ENCODE data around the gene TBC1D25. TPM values are rescaled to one million over a fixed set of nuclear protein-coding genes. Genes with fewer than 3 reads are reported as not detected.

The TBC1D25 gene
- total and polyA plus RNA-seq, 2 experiments from 2014 or later = 17.5 to 18.1 TPM

DNA sequence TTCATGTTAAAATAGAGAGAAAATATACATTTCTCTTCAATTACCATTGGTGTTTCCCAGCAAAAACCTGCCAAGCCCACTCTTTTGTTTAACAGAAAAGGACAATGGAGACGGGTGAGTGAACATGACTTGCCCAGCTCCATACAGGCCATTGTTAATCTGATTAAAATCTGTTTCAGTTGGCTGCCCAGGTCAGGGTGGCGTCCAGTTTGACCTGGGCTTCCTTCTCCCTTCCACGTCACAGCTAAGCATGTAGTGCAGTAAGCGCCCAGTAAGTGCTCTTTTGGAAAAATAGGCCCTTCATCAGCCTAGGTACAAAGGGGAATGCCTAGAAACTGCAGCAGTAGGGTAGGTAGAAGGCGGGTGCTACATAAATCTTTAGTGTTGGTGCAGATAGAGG lies 32.3 kb upstream of the TBC1D25 start:
- H3K27me3 ChIP-seq = no peaks in the 10 kb centered on the region
- H3K27ac ChIP-seq = no peak overlapping the region
- H3K4me3 ChIP-seq = no peak overlapping the region
- no peaks in the 10 kb centered on the region for H3K9me3 ChIP-seq (ENCODE audit: low read depth)
- TF ChIP-seq CTCF (IDR thresholded peaks at IDR 0.05; ENCODE audit: low read depth, low read length) = no peak
- H3K36me3 ChIP-seq = no peaks in the 10 kb centered on the region
- H3K4me1 ChIP-seq (ENCODE audit: low read depth) = no peaks in the 10 kb centered on the region
- no peak for DNase-seq (ENCODE audit: low read depth in 1 of 2, low spot score in 1 of 2)

DNA sequence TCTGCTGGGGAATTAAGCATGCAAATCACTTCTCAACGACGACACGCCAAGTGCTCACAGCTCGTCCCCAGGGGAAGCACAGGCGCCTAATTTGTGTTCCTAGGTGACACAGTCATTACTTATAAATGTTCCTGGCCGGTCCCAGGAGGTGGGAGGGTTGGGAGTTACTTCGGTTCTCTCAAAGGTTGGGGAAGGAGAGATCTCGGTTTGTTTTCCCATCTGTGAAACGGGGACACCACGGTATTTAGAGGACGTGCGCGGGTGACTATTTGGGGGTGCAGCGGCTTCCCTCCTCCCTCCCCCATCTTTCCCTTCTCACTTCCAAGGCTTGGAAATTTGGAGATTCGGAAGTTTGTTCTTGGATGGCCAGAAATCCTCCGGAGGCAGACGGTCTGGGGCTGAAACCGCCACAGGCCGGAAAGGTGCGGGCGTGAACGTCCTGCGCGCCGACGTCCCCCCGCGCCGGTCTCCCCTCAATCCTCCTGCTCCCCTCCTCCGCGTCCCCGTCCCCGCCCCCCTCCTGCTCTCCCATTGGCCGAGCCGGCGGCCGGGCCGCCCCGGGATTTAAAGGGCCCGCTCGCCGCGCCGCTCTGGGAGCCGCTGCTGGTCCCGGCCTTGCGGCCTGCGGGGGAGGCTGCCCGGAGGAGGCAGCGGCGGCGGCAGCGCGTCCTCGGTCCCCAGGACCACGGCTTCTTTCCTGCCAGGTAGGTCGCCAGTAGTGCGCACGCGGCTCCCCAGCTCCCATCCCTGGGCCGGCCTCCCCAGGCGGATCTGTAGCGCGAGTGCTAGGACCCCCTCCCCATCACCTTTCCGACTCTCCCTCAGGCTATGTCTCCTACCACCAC lies 30.9 kb upstream of the TBC1D25 start, which contains the start of gene PORCN:
TSS of gene PORCN (plus strand) at position 593 of the 845 bp plus-strand sequence. CDS start 829 bp downstream, outside the sequence.
- DNase-seq (ENCODE audit: low read depth in 1 of 2, low spot score in 1 of 2) = peak; percentile 74 to 78
- Histone ChIP-seq H3K36me3 (no peaks in the 10 kb centered on the region), H3K4me1 (ENCODE audit: low read depth) (no peaks in the 10 kb centered on the region), H3K9me3 (ENCODE audit: low read depth) (no peaks in the 10 kb centered on the region), H3K27me3 (no peaks in the 10 kb centered on the region), H3K27ac (no peak within 1 kb of the TSS), H3K4me3 (peak within 1 kb of the TSS; percentile 84)
- no peak for TF ChIP-seq CTCF (IDR thresholded peaks at IDR 0.05; ENCODE audit: low read depth, low read length)

GRCh38 chrX:48509245-48509590 lies 30.3 kb upstream of the TBC1D25 start:
- no peak for TF ChIP-seq CTCF (IDR thresholded peaks at IDR 0.05; ENCODE audit: low read depth, low read length)
- Histone ChIP-seq H3K4me3 (peak overlapping the region; percentile 84), H3K9me3 (ENCODE audit: low read depth) (no peaks in the 10 kb centered on the region), H3K36me3 (no peaks in the 10 kb centered on the region), H3K27me3 (no peaks in the 10 kb centered on the region), H3K27ac (no peak overlapping the region), H3K4me1 (ENCODE audit: low read depth) (no peaks in the 10 kb centered on the region)
- DNase-seq (ENCODE audit: low read depth in 1 of 2, low spot score in 1 of 2) = no peak

GRCh38 chrX:48509619-48510018 lies 29.9 kb upstream of the TBC1D25 start:
- no peak for DNase-seq (ENCODE audit: low read depth in 1 of 2, low spot score in 1 of 2)
- no peaks in the 10 kb centered on the region for H3K27me3 ChIP-seq
- no peaks in the 10 kb centered on the region for H3K4me1 ChIP-seq (ENCODE audit: low read depth)
- peak overlapping the region; percentile 84 for H3K4me3 ChIP-seq
- H3K27ac ChIP-seq = no peak overlapping the region
- H3K36me3 ChIP-seq = no peaks in the 10 kb centered on the region
- TF ChIP-seq CTCF (IDR thresholded peaks at IDR 0.05; ENCODE audit: low read depth, low read length) = no peak
- no peaks in the 10 kb centered on the region for H3K9me3 ChIP-seq (ENCODE audit: low read depth)

GRCh38 chrX:48511560-48511959 lies 28.0 kb upstream of the TBC1D25 start:
- no peaks in the 10 kb centered on the region for H3K9me3 ChIP-seq (ENCODE audit: low read depth)
- no peaks in the 10 kb centered on the region for H3K36me3 ChIP-seq
- no peak overlapping the region for H3K27ac ChIP-seq
- no peaks in the 10 kb centered on the region for H3K27me3 ChIP-seq
- H3K4me3 ChIP-seq = no peak overlapping the region
- H3K4me1 ChIP-seq (ENCODE audit: low read depth) = no peaks in the 10 kb centered on the region
- TF ChIP-seq CTCF (IDR thresholded peaks at IDR 0.05; ENCODE audit: low read depth, low read length) = peak; percentile 41
- no peak for DNase-seq (ENCODE audit: low read depth in 1 of 2, low spot score in 1 of 2)
